ENCODE results near the gene MID2. TPM values are rescaled to one million over a fixed set of nuclear protein-coding genes. Genes with fewer than 3 reads are reported as not detected.

MID2 gene
- total RNA-seq, 1 donor from 2014 or later, result 9.4 TPM

GRCh38 chrX:107826238-107827029 lies 768 bp downstream of the MID2 start:
- Mint-ChIP-seq H3K9me3 (peaks cover 27% of the 10 kb centered on the region), H3K27me3 (ENCODE audit: low read depth) (no peaks in the 10 kb centered on the region), H3K4me1 (peaks cover 22% of the 10 kb centered on the region), H3K27ac (peak overlapping the region; percentile 27), H3K36me3 (no peaks in the 10 kb centered on the region), H3K4me3 (peak overlapping the region; percentile 72)
- peak; percentile 29 to 50 for DNase-seq (ENCODE audit: low spot score in 2 of 2, unreplicated experiment in 2 of 2)
- TF ChIP-seq CTCF (IDR thresholded peaks at IDR 0.05; ENCODE audit: unreplicated experiment), result no peak

- Mint-ChIP-seq H3K4me3 (peak overlapping the region; percentile 62), H3K4me1 (peaks cover 22% of the 10 kb centered on the region), H3K9me3 (peaks cover 27% of the 10 kb centered on the region), H3K36me3 (no peaks in the 10 kb centered on the region), H3K27me3 (ENCODE audit: low read depth) (no peaks in the 10 kb centered on the region), H3K27ac (peak overlapping the region; percentile 27)
- no peak for TF ChIP-seq CTCF (IDR thresholded peaks at IDR 0.05; ENCODE audit: unreplicated experiment)
- DNase-seq (ENCODE audit: low spot score in 2 of 2, unreplicated experiment in 2 of 2), result no peak
Observed at GRCh38 chrX:107827030-107827831, 1.6 kb downstream of the MID2 start.

- TF ChIP-seq CTCF (IDR thresholded peaks at IDR 0.05; ENCODE audit: unreplicated experiment), result no peak
- no peaks in the 10 kb centered on the region for H3K27me3 Mint-ChIP-seq (ENCODE audit: low read depth)
- peaks cover 27% of the 10 kb centered on the region for H3K9me3 Mint-ChIP-seq
- no peak overlapping the region for H3K27ac Mint-ChIP-seq
- peak overlapping the region; percentile 23 for H3K4me3 Mint-ChIP-seq
- no peak for DNase-seq (ENCODE audit: low spot score in 2 of 2, unreplicated experiment in 2 of 2)
- H3K4me1 Mint-ChIP-seq, result peaks cover 22% of the 10 kb centered on the region
- H3K36me3 Mint-ChIP-seq, result no peaks in the 10 kb centered on the region
Observed at GRCh38 chrX:107827852-107828251, 2.2 kb downstream of the MID2 start.

GRCh38 chrX:107829878-107830277 lies 4.2 kb downstream of the MID2 start:
- H3K4me3 Mint-ChIP-seq, result no peak overlapping the region
- no peak for TF ChIP-seq CTCF (IDR thresholded peaks at IDR 0.05; ENCODE audit: unreplicated experiment)
- peaks cover 18% of the 10 kb centered on the region for H3K4me1 Mint-ChIP-seq
- peaks cover 20% of the 10 kb centered on the region for H3K9me3 Mint-ChIP-seq
- H3K27me3 Mint-ChIP-seq (ENCODE audit: low read depth), result no peaks in the 10 kb centered on the region
- no peaks in the 10 kb centered on the region for H3K36me3 Mint-ChIP-seq
- DNase-seq (ENCODE audit: low spot score in 2 of 2, unreplicated experiment in 2 of 2), result no peak
- H3K27ac Mint-ChIP-seq, result no peak overlapping the region

- no peaks in the 10 kb centered on the region for H3K36me3 Mint-ChIP-seq
- no peak for DNase-seq (ENCODE audit: low spot score in 2 of 2, unreplicated experiment in 2 of 2)
- H3K27me3 Mint-ChIP-seq (ENCODE audit: low read depth), result no peaks in the 10 kb centered on the region
- H3K27ac Mint-ChIP-seq, result no peak overlapping the region
- H3K4me1 Mint-ChIP-seq, result peaks cover 13% of the 10 kb centered on the region
- peaks cover 25% of the 10 kb centered on the region for H3K9me3 Mint-ChIP-seq
- no peak overlapping the region for H3K4me3 Mint-ChIP-seq
- no peak for TF ChIP-seq CTCF (IDR thresholded peaks at IDR 0.05; ENCODE audit: unreplicated experiment)
Observed at GRCh38 chrX:107831071-107831730, 5.5 kb downstream of the MID2 start.
